RWPE1 (cell line): ENCODE results near the gene NLE1.

ENCODE experiments used
- CTCF ChIA-PET: fragments of 350-600 bp; sonication (Branson Sonifier 250); formaldehyde crosslinking; extraction: SDS; loops from one replicate; lab custom pipeline; 2021; lab: Yijun Ruan, JAX
- POLR2A ChIA-PET: fragments of 400-600 bp; formaldehyde crosslinking; extraction: SDS; loops from one replicate; lab custom pipeline; 2020; ENCODE audit warnings: antibody characterized with exemption; ENCODE audit not compliant: low non-redundant PET; lab: Yijun Ruan, JAX
- DNase-seq: peaks from one replicate; pipeline ENCODE4 v3.0.0; 2012; ENCODE audit warnings: low spot score
- H3K27ac ChIP-seq: fragments of 450-650 bp; 2 replicates; pipeline ENCODE4 v1.5.1; 2017
- TF ChIP-seq, protein P1 (sequence below): fragments of 450-650 bp; conservative IDR thresholded peaks from 2 replicates; pipeline ENCODE4 v1.5.1; 2017; ENCODE audit warnings: low read depth, mild to moderate bottlenecking

Gene NLE1

DNA sequence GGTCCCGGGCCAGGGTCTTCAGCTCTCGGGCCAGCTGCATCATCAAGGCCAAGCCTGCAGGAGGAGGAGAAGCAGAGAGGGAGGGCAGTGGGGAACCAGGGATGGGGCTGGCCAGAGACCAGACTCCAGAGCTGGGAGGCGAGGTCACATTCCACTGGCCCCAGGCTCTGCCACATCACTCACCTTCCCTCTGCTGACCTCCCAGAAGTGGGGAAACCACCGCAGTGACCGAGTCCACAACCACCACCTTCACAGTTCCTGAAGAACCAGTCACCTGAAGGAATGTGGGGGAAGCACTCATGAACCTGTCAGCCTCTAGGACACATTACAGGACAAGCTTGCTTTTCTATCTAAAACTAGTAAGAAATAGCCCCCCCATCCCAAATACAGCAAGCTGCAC, 38.8 kb downstream of the NLE1 start:
- CTCF ChIA-PET = interaction anchor here (0.6 to 2.2 kb wide), 4 partner anchors 14 to 684 kb away, joined by 3 to 7 read pairs (median 4); no protein-coding TSS in a partner anchor
- H3K27ac ChIP-seq = no peak overlapping the region
- no peak for DNase-seq
- POLR2A ChIA-PET = no interaction called here
- TF ChIP-seq, protein P1, sequence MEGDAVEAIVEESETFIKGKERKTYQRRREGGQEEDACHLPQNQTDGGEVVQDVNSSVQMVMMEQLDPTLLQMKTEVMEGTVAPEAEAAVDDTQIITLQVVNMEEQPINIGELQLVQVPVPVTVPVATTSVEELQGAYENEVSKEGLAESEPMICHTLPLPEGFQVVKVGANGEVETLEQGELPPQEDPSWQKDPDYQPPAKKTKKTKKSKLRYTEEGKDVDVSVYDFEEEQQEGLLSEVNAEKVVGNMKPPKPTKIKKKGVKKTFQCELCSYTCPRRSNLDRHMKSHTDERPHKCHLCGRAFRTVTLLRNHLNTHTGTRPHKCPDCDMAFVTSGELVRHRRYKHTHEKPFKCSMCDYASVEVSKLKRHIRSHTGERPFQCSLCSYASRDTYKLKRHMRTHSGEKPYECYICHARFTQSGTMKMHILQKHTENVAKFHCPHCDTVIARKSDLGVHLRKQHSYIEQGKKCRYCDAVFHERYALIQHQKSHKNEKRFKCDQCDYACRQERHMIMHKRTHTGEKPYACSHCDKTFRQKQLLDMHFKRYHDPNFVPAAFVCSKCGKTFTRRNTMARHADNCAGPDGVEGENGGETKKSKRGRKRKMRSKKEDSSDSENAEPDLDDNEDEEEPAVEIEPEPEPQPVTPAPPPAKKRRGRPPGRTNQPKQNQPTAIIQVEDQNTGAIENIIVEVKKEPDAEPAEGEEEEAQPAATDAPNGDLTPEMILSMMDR = no peak

DNA sequence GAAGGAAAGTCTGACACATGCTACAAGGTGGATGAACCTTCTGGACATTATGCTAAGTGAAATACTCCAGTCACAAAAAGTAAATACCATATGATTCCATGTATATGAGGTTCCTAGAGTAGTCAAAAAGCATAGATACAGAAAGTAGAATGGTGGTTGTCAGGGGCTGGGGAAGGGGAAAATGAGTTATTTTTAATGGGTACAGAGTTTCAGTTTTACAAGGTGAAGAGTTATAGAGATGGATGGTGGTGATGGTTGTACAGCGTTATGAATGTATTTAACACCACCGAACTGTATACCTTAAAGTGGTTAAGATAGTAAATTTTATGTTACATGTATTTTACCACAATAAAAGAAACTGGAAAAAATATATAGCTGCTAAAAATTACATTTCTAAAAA, 40.4 kb downstream of the NLE1 start:
- TF ChIP-seq, protein P1 = no peak
- no peak overlapping the region for H3K27ac ChIP-seq
- DNase-seq = no peak
- POLR2A ChIA-PET = no interaction called here
- CTCF ChIA-PET = interaction anchor here (0.6 to 2.2 kb wide), 3 partner anchors 12 to 869 kb away, joined by 4 to 7 read pairs (median 4); no protein-coding TSS in a partner anchor

DNA sequence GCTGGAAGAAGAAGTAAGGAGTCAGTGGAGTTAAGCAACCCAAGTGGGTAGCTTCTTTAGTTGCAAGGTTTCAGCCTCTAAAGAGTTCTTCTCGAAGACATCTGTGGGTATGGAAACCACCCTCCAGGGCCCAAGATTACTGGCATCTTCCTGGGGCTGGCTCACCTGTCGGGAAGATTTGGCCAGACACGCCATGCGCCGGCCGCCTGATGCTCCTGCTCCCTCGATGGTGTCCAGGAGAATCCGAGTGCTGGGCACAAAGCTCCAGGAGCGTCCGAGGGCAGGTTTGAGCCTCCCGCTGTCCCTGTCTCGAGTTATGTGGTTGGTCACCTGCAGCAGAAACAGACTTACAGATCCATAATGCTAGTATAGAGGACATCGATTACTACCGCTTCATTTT, 41.1 kb downstream of the NLE1 start:
- ChIA-PET POLR2A (no interaction called here), CTCF (no interaction called here)
- TF ChIP-seq, protein P1 = no peak
- DNase-seq = no peak
- no peak overlapping the region for H3K27ac ChIP-seq

DNA sequence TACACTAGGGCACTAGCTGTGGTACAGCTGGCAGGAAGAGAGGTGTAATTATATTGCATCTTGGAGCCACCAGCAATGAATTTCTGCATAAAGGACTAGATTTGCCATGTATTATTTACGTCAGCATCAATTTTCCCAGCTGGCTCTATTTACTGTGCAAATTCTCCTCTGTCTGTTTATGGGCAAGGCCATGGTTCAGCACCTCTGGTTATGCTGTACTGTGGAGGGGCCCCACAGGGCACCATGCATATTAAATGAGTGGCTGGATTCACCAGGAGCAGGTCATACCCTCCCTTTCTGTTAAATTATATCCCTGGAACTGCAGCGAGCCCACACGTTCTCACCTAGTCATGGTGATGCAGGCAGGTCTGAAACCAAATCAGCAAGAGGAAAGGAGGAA, 42.2 kb downstream of the NLE1 start:
- DNase-seq = no peak
- ChIA-PET CTCF (no interaction called here), POLR2A (no interaction called here)
- H3K27ac ChIP-seq = no peak overlapping the region
- TF ChIP-seq, protein P1 = no peak

DNA sequence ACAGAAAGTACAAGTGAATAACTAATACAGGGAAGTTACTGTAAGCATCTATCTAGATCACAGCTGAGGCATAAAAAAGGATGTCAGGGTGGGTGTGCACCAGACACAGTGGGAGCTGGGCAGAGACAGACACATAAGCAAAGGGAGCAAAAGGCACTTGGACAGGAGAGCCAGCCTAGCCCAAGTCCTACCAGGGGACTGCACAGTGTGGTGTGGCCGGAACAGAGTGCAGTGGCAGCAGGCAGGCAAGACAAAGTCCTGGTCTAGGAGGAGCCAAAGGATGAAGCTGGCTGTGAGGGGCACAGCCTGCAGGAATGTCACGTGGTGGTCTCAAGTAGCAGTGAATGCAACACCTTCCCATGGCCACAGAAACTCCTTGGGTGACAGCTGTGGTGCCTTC, 44.3 kb downstream of the NLE1 start:
- POLR2A ChIA-PET = no interaction called here
- CTCF ChIA-PET = interaction anchor here (0.7 kb wide), 1 partner anchor 8 kb away, joined by 3 read pairs; no protein-coding TSS in a partner anchor
- H3K27ac ChIP-seq = no peak overlapping the region
- TF ChIP-seq, protein P1 = no peak
- DNase-seq = no peak

DNA sequence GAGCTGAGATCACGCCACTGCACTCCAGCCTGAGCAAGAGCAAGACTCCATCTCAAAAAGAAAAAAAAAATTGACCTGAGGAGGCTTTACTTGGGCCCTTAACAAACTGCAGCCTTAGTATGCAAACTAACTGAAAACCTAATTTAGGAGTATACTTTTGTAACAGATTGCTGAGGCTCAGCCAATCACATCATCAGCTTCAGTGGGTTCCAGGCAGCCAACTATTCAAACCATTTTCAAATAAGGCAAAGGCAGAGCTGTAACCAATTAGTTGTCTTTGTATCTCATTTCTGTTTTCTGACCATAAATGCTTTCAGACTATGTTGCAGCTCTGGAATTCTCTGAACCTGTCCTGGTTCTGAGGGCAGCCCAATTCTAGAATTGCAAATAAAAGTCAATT, 46.4 kb downstream of the NLE1 start:
- ChIA-PET POLR2A (no interaction called here), CTCF (no interaction called here)
- DNase-seq = no peak
- H3K27ac ChIP-seq = no peak overlapping the region; the same call in 1 of the 2 replicates
- TF ChIP-seq, protein P1 = no peak
